ENCODE results near the gene ABCG8.

ABCG8 gene

GRCh38 chr2:43853141-43854081 is 14.6 kb downstream of the ABCG8 start:
- TF ChIP-seq CTCF (IDR thresholded peaks at IDR 0.05; ENCODE audit: control extremely low read depth, extremely low read depth, low read depth, missing control alignments) = no peak
- ChIA-PET POLR2A (no interaction called here), CTCF (interaction anchor here (1.2 kb wide), 1 partner anchor 25 kb away, joined by 3 read pairs; no protein-coding TSS in a partner anchor)
- peak; percentile 5 for DNase-seq (ENCODE audit: extremely low spot score)

GRCh38 chr2:43854671-43855070 is 15.9 kb downstream of the ABCG8 start:
- ChIA-PET CTCF (no interaction called here), POLR2A (no interaction called here)
- TF ChIP-seq CTCF (IDR thresholded peaks at IDR 0.05; ENCODE audit: control extremely low read depth, extremely low read depth, low read depth, missing control alignments) = no peak
- DNase-seq (ENCODE audit: extremely low spot score) = peak; percentile 5

- TF ChIP-seq CTCF (IDR thresholded peaks at IDR 0.05; ENCODE audit: control extremely low read depth, extremely low read depth, low read depth, missing control alignments) = no peak
- ChIA-PET POLR2A (no interaction called here), CTCF (no interaction called here)
- no peak for DNase-seq (ENCODE audit: extremely low spot score)
These were observed 16.5 kb downstream of the ABCG8 start for GRCh38 chr2:43855292-43855691.

- CTCF ChIA-PET = no interaction called here
- POLR2A ChIA-PET = no interaction called here
- DNase-seq (ENCODE audit: extremely low spot score) = no peak
These were observed 33.4 kb downstream of the ABCG8 start for GRCh38 chr2:43872151-43872550.

GRCh38 chr2:43874776-43875451 is 36.1 kb downstream of the ABCG8 start:
- ChIA-PET POLR2A (no interaction called here), CTCF (no interaction called here)
- DNase-seq (ENCODE audit: extremely low spot score) = no peak
- no peak for TF ChIP-seq CTCF (IDR thresholded peaks at IDR 0.05; ENCODE audit: control extremely low read depth, extremely low read depth, low read depth, missing control alignments)

More at GRCh38 chr2:43872151-43872550, 33.4 kb downstream of the ABCG8 start:
- TF ChIP-seq CTCF (IDR thresholded peaks at IDR 0.05; ENCODE audit: control extremely low read depth, extremely low read depth, low read depth, missing control alignments) = no peak

- ChIA-PET POLR2A (no interaction called here), CTCF (interaction anchor here (0.5 to 1.5 kb wide), 26 partner anchors 9 to 1079 kb away, joined by 3 to 18 read pairs (median 4); no protein-coding TSS in a partner anchor)
- DNase-seq (ENCODE audit: extremely low spot score) = peak; percentile 79
- TF ChIP-seq CTCF (IDR thresholded peaks at IDR 0.05; ENCODE audit: control extremely low read depth, extremely low read depth, low read depth, missing control alignments) = peak; percentile 97
These were observed 39.2 kb downstream of the ABCG8 start for GRCh38 chr2:43877782-43878464.
